HG02798 (cell line): Measurements from ENCODE around the gene SLC24A3.

ENCODE experiments used
- ATAC-seq: cut with Tn5 transposase; IDR thresholded peaks from one replicate; pipeline ENCODE4 v1.9.1; 2021; ENCODE audit warnings: mild to moderate bottlenecking; ENCODE audit not compliant: unreplicated experiment, poor library complexity

The SLC24A3 gene

GRCh38 chr20:19715986-19716385 is 503.5 kb downstream of the SLC24A3 start:
- no peak for ATAC-seq

GRCh38 chr20:19718880-19719279 is 506.4 kb downstream of the SLC24A3 start:
- no peak for ATAC-seq

DNA sequence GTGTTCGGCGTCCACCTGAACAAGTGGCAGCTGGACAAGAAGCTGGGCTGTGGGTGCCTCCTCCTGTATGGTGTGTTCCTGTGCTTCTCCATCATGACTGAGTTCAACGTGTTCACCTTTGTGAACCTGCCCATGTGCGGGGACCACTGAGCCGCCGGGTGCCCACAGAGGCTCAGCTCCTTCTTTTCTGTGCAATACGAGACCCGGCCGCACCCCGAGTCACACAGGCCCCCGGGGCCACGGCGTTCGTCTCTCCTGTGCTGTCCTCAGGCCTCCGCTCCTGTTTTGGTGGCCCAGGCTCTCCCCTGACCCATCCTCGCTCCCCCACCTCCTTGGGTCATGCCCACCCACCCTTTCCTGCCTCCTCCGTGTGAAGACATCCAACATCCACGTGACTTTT is 508.5 kb downstream of the SLC24A3 start:
- no peak for ATAC-seq

DNA sequence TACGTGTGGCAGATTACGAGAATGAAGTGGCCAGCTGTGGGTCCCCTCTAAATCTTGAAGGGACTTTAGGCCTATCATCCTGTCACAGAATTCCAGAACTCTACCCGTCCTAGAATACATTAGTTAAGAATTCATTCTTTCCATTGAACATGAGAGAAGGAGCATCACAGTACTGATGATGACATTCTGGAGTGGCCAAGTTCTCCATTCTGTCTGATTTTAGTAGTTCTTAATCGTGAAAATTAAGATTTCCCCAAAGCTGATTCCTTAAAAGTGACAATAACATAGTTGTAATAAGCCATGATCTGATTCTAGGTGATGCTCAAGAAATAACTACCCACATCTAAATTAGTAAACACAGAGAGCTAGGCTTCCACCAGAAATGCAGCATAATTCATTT is 510.6 kb downstream of the SLC24A3 start:
- no peak for ATAC-seq

- ATAC-seq = no peak
Measured at GRCh38 chr20:19723813-19724430, 511.5 kb downstream of the SLC24A3 start.

- ATAC-seq = no peak
Measured at GRCh38 chr20:19725373-19725772, 512.9 kb downstream of the SLC24A3 start.

GRCh38 chr20:19725814-19726525 is 513.5 kb downstream of the SLC24A3 start:
- ATAC-seq = no peak

GRCh38 chr20:19727251-19727847 is 514.9 kb downstream of the SLC24A3 start:
- no peak for ATAC-seq

- ATAC-seq = no peak
Measured at GRCh38 chr20:19729672-19730071, 517.2 kb downstream of the SLC24A3 start.

GRCh38 chr20:19730706-19731105 is 518.3 kb downstream of the SLC24A3 start:
- no peak for ATAC-seq

DNA sequence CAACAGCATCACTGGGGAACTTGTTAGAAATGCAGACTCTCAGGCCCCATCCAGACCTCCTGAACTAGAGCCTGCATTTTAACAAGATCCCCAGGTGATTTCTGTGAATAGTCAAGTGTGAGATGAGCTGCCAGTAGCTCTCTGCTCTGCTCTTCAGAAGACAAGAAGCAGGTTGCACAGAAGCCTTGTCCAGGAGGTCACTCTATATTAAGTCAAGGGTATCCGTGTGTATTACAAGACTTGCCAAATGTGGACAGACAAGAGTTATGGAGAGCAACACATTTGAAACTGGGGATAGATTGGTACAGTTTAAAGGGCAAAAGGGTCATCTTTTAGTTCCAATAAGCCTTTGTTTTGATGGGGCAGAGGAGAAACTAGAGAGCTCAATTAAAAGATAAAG is 522.4 kb downstream of the SLC24A3 start:
- ATAC-seq = no peak

- ATAC-seq = no peak
Measured at GRCh38 chr20:19735446-19735845, 523.0 kb downstream of the SLC24A3 start.

- no peak for ATAC-seq
Measured at GRCh38 chr20:19737025-19737424, 524.6 kb downstream of the SLC24A3 start.

- ATAC-seq = no peak
Measured at GRCh38 chr20:19738951-19739350, 526.5 kb downstream of the SLC24A3 start.

DNA sequence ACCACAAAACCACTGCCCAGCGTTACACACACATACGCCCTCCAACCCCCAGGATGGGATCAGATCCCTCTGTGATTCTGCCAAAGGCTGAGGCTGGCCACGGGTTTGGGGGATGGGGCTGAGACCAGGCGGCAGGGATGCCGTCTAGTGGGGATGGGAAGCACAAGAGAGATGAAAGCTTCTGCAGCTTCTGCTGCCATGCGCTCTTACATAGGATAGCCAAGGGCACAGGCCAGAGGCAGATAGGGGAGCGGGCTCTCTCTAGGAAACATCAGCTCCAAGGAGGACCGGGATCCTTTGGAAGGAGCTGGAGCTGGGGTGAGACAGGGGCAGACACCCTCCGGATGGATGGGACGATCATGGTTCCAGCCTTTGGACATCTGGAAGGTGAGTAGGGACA is 526.9 kb downstream of the SLC24A3 start:
- no peak for ATAC-seq

DNA sequence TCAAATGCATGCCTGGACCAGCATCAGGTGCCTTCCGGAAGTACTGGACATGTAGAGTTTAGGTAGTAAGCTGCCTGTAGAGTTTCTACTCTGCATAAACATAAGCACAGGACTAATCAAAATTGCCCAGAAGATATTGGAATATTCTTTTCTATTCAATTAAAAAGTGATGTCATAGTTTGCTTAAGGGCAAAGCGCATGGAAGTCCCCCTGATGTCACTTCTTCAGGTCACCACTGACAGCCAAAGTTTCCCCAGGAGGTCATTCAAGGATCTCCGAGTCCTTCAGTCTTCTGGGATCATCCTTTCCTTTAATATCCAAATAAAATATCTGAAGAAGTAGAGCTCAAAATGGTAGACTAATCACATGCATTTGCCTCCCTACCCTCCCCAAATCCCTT is 528.1 kb downstream of the SLC24A3 start:
- ATAC-seq = no peak

- ATAC-seq = no peak
Measured at GRCh38 chr20:19741924-19742323, 529.5 kb downstream of the SLC24A3 start.

DNA sequence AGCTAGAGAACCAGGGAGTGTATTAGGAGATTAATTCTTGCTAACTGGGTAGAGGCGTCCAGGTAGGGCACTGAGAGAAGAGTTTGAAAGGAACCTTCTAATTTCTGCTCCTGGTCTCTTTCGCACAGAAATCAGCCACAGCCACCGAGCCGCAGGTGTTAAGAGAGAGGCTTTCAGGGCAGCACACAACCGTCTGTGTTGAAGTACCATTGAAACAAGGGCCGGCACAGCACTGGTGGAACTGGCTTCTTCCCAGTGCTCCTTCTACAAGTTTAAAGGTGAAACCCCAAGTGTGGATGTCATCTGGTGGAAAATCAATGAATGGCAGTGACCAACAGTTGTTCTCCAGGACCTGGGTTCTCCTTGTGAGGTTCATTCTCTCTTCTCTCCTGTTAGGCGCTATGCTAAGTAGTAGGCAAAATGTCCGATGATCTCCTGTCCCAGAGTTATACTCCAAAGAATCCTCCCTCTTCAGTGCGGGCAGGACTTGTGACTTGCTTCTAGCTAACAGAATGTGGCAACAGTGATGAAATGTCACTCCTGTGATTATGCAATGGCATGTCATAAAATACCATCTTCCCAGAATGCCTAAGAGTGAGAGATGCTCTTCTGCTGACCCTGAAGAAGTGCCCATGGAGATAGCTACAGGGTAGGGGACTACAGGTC is 530.7 kb downstream of the SLC24A3 start:
- ATAC-seq = no peak

- no peak for ATAC-seq
Measured at GRCh38 chr20:19743640-19743995, 531.2 kb downstream of the SLC24A3 start.

DNA sequence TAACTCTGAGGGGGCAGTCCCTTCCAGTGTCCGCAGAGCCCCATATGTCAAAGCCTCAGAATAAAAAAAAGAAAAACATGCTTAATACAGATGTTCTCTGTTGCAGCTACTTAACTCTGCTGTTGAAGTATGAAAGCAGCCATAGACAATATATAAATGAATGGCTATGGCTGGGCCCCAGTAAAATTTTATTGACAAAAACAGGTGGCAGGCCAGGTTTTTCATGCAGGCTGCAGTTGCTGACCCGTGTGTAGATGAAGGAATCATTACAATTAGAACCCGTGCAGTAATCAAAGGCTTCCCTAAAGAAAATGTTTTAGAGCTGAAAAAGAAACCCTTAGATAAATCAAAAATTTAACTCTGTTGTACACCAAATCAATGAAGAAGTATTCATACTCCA is 532.7 kb downstream of the SLC24A3 start:
- ATAC-seq = no peak

GRCh38 chr20:19745584-19745983 is 533.1 kb downstream of the SLC24A3 start:
- ATAC-seq = no peak
